GM12864 (cell line): ENCODE data around the gene MTOR.

ENCODE experiments used
- DNase-seq: peaks from one replicate; pipeline ENCODE4 v3.0.0-alpha.2; 2011; ENCODE audit warnings: low read depth
- H3K4me3 ChIP-seq: 2 replicates; pipeline ENCODE4 v1.5.1; 2011; ENCODE audit warnings: mild to moderate bottlenecking, low read depth, low read length, control low read depth
- TF ChIP-seq, protein P1 (sequence below): IDR thresholded peaks from 2 replicates; pipeline ENCODE4 v1.5.1; 2011; ENCODE audit warnings: low read depth, mild to moderate bottlenecking, moderate library complexity, low read length, control low read depth, inconsistent platforms; ENCODE audit errors: missing control alignments

Gene MTOR

DNA sequence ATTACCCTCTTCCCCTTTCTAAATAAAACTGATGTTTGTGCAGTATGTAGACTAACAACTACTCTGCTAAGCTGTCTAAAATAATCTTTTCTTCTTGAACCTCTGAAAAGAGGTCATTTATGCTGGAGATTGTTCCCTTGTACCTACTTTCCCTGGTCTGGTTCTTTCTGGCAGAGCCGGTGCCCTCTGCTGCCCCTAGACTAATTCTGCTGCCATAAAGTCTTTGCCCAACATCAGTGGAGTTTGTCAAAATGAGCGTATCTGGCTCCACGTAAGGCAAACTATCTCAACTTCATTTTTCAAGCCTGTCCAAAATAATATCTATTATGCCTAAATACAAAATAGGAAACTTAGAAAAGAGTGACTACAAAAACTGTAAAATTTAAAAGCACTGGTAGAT lies 104.1 kb downstream of the MTOR start:
- H3K4me3 ChIP-seq: no peak overlapping the region
- DNase-seq: no peak
- TF ChIP-seq, protein P1, sequence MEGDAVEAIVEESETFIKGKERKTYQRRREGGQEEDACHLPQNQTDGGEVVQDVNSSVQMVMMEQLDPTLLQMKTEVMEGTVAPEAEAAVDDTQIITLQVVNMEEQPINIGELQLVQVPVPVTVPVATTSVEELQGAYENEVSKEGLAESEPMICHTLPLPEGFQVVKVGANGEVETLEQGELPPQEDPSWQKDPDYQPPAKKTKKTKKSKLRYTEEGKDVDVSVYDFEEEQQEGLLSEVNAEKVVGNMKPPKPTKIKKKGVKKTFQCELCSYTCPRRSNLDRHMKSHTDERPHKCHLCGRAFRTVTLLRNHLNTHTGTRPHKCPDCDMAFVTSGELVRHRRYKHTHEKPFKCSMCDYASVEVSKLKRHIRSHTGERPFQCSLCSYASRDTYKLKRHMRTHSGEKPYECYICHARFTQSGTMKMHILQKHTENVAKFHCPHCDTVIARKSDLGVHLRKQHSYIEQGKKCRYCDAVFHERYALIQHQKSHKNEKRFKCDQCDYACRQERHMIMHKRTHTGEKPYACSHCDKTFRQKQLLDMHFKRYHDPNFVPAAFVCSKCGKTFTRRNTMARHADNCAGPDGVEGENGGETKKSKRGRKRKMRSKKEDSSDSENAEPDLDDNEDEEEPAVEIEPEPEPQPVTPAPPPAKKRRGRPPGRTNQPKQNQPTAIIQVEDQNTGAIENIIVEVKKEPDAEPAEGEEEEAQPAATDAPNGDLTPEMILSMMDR: no peak

DNA sequence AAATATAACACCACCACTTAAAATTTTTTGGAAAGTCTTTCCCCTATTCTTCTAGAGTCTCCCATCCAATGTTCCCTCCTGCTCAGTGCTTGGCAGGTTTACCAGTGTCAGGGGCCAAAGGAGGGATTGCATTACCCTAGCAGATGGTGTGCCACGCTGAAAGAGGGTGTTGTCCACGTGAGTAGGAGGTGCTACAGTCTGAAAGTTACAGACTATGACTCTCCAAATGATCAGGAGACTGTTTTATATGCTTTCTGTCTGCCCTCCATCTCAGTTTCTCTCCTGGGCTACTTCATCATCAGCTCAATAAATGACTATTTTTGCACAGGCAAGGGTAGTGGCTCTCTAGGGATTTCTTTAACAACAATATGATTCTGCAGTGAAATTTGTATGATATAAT lies 104.5 kb downstream of the MTOR start:
- DNase-seq: no peak
- H3K4me3 ChIP-seq: no peak overlapping the region
- TF ChIP-seq, protein P1: no peak

DNA sequence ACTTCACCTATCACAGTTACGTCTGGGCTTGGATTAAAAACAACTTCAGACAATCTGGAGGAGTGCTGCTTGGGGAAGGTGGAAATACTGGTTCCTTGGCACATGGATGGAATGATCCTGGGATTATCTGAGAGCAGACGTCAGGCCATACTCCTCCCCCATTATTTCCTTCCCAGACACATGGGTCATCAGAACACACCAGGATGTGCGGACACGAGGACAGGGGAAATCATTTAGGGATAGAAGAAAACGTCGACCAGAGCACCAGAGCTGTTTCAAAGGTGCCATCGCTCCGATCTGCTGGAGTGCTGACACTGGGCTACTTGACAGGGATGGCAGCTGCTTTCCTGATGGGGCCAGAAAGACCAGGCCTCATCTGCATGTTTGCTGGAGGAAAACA lies 105.0 kb downstream of the MTOR start:
- H3K4me3 ChIP-seq: no peak overlapping the region
- TF ChIP-seq, protein P1: no peak
- DNase-seq: no peak

DNA sequence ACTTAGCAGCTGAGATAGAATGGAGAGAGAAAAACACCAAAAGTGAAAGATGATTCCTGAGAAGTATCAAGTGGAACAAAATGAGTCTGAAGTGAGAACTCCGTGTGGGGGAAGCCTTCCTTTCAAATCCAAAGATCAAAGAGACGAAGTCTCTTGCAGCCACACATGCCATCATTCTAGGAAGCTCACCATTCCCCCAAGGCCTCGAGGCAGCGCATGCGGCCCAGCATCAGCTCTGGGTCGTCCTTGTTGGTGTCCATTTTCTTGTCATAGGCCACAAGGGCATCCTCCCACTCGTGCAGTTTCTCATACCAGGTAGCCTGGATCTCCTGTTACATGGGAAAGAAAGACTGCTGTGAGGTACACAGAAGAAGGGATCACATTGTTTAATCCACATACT lies 105.4 kb downstream of the MTOR start:
- no peak for DNase-seq
- TF ChIP-seq, protein P1: no peak

DNA sequence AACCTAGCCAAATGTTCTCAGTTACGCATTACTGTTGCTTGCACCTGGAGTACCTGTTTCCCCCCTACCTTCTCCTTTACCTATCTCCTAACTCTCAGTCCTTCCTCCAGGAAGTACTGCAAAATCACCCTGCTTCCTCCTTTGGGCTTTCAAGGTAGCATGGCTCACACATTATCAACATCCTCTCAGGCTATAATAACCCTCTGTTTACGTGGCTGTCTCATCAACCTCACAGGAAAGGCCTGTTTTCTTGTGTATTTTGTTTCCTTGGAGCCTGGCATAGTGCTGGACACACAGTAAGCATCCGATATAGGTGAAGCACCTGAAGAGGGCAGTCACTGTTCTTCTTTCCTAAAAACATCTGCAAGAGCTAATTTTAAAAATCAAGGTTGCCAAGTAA lies 105.9 kb downstream of the MTOR start:
- no peak overlapping the region for H3K4me3 ChIP-seq
- DNase-seq: no peak
- TF ChIP-seq, protein P1: no peak

More for the DNA sequence above, 105.4 kb downstream of the MTOR start:
- no peak overlapping the region for H3K4me3 ChIP-seq

DNA sequence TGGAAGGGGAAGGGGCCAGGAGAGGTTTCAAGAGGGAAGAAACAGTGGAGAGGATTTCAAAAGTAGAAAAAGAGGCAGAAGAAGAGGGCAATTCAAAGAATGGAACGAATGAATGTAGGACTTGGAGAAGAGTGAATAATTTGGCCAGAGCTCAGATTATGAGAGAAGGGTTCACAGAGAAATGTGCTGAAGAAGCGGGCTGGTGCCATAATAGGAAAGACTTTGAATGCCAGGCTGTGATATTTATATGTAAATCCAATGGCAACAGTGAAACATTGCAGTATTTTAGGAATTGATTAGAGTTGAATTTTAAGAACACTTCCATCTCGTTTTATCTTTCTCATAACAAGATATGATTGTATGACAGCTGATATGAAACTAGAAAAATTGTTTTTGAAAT lies 109.2 kb downstream of the MTOR start:
- TF ChIP-seq, protein P1: no peak
- DNase-seq: no peak
- H3K4me3 ChIP-seq: no peak overlapping the region

DNA sequence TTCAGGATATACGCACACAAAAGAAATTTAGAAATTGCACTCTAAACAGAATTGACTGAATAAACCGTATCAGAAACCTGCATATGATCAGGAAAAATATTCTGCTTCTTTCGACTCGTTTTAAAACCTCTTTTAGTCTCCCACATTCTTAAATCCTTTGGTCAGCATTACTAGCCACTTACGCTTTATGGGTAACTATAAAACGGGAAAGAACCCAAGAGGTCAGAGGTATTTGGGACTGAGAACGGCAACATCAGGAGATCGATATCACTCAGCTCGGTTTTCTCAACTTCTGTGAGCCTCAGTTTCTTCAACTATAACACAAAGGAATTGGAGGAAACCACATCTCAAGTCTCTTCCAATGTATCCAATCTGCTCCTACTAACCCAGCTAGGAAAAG lies 109.6 kb downstream of the MTOR start:
- no peak for DNase-seq
- H3K4me3 ChIP-seq: no peak overlapping the region
- TF ChIP-seq, protein P1: no peak
